Sigmoid colon (tissue), 4 donors: ENCODE data around the gene SLC35F1.

ENCODE experiments used
- POLR2A ChIP-seq, 2 donors: fragments of 450-650 bp; IDR thresholded peaks; one replicate each; pipeline ENCODE4 v1.6.1; 2016; ENCODE audit warnings: antibody characterized with exemption in 2 of 2, mild to moderate bottlenecking in 2 of 2, moderate library complexity in 2 of 2
- POLR2AphosphoS5 ChIP-seq, 4 donors: sonication (generic); formaldehyde crosslinking; IDR thresholded peaks; one replicate each; pipeline ENCODE4 v1.6.1; 2017; ENCODE audit warnings: antibody characterized with exemption in 4 of 4
- TF ChIP-seq, protein P1 (sequence below), 4 experiments: fragments of 450-650 bp in 3 of 4; fragments of 200-600 bp in 1 of 4; IDR thresholded peaks; one replicate each; pipeline ENCODE4 v1.5.1; 2016 to 2019; ENCODE audit warnings: antibody characterized with exemption in 4 of 4, mild to moderate bottlenecking in 3 of 4, moderate library complexity in 2 of 4

DNA sequence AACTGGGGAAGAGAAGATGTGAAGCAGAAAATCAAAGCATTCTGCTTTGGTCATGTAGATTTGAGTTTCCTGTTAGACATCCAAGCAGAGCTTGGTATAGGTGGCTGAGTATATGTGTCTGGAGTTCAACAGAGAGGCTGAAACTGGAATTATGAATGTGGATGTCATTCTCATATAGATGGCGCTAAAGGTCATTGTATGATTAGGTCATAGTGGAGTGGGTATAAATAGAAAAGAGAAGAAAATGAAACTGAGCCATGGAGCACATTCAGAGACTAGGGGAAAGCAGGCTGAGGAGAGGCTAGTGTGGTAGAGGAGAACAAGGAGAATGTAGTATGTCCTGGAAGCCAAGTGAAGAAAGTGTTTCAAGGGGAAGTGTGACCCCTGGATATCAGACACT lies 345.4 kb downstream of the SLC35F1 start:
- TF ChIP-seq, protein P1, sequence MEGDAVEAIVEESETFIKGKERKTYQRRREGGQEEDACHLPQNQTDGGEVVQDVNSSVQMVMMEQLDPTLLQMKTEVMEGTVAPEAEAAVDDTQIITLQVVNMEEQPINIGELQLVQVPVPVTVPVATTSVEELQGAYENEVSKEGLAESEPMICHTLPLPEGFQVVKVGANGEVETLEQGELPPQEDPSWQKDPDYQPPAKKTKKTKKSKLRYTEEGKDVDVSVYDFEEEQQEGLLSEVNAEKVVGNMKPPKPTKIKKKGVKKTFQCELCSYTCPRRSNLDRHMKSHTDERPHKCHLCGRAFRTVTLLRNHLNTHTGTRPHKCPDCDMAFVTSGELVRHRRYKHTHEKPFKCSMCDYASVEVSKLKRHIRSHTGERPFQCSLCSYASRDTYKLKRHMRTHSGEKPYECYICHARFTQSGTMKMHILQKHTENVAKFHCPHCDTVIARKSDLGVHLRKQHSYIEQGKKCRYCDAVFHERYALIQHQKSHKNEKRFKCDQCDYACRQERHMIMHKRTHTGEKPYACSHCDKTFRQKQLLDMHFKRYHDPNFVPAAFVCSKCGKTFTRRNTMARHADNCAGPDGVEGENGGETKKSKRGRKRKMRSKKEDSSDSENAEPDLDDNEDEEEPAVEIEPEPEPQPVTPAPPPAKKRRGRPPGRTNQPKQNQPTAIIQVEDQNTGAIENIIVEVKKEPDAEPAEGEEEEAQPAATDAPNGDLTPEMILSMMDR (IDR thresholded peaks at IDR 0.05): no peak
- TF ChIP-seq POLR2A (IDR thresholded peaks at IDR 0.05) (no peak), POLR2AphosphoS5 (IDR thresholded peaks at IDR 0.05) (no peak)
